ENCODE data around the gene CRADD. TPM values are rescaled to one million over a fixed set of nuclear protein-coding genes. Genes with fewer than 3 reads are reported as not detected.
"Not testable (repeated sequence)": the region's sequence is repeated elsewhere in the genome, so short reads cannot be mapped to it uniquely, and the experiment has no call there.

Gene CRADD
- total RNA-seq, 2 donors from 2014 or later, result 56.1 to 94.8 TPM

- peaks cover 0 to 23% of the 10 kb centered on the region in 2 donors for H3K4me1 ChIP-seq
Observed at GRCh38 chr12:93749515-93749914, 72.3 kb downstream of the CRADD start.

GRCh38 chr12:93750056-93750455 is 72.9 kb downstream of the CRADD start:
- H3K4me1 ChIP-seq, result peaks cover 0 to 23% of the 10 kb centered on the region in 2 donors
- TF ChIP-seq CTCF (IDR thresholded peaks at IDR 0.05), result no peak
- no peak for DNase-seq (ENCODE audit: low spot score)
- no peak overlapping the region for H3K27ac ChIP-seq
- H3K36me3 ChIP-seq, result no peaks in the 10 kb centered on the region
- H3K27me3 ChIP-seq, result no peaks in the 10 kb centered on the region
- H3K9me3 ChIP-seq, result no peaks in the 10 kb centered on the region
- H3K4me3 ChIP-seq, result no peak overlapping the region

More at GRCh38 chr12:93749515-93749914, 72.3 kb downstream of the CRADD start:
- no peak for TF ChIP-seq CTCF (IDR thresholded peaks at IDR 0.05)
- Histone ChIP-seq H3K36me3 (no peaks in the 10 kb centered on the region), H3K27ac (no peak overlapping the region), H3K9me3 (no peaks in the 10 kb centered on the region), H3K4me3 (no peak overlapping the region), H3K27me3 (no peaks in the 10 kb centered on the region)
- no peak for DNase-seq (ENCODE audit: low spot score)

- Histone ChIP-seq H3K4me3 (no peak overlapping the region), H3K36me3 (no peaks in the 10 kb centered on the region), H3K27ac (no peak overlapping the region), H3K27me3 (no peaks in the 10 kb centered on the region), H3K9me3 (no peaks in the 10 kb centered on the region), H3K4me1 (peaks cover 0 to 16% of the 10 kb centered on the region in 2 donors)
- DNase-seq (ENCODE audit: low spot score), result no peak
- TF ChIP-seq CTCF (IDR thresholded peaks at IDR 0.05), result no peak
Observed at GRCh38 chr12:93751864-93752610, 74.9 kb downstream of the CRADD start.

GRCh38 chr12:93753285-93753684 is 76.1 kb downstream of the CRADD start:
- no peaks in the 10 kb centered on the region for H3K27me3 ChIP-seq
- no peak for TF ChIP-seq CTCF (IDR thresholded peaks at IDR 0.05)
- no peak overlapping the region for H3K27ac ChIP-seq
- no peaks in the 10 kb centered on the region for H3K36me3 ChIP-seq
- no peaks in the 10 kb centered on the region for H3K9me3 ChIP-seq
- H3K4me1 ChIP-seq, result peaks cover 0 to 22% of the 10 kb centered on the region in 2 donors
- no peak for DNase-seq (ENCODE audit: low spot score)
- no peak overlapping the region for H3K4me3 ChIP-seq

- H3K4me3 ChIP-seq, result no peak overlapping the region
- H3K27ac ChIP-seq, result no peak overlapping the region
- DNase-seq (ENCODE audit: low spot score), result no peak
- no peaks in the 10 kb centered on the region for H3K36me3 ChIP-seq
- no peaks in the 10 kb centered on the region for H3K27me3 ChIP-seq
- TF ChIP-seq CTCF (IDR thresholded peaks at IDR 0.05), result no peak
- H3K9me3 ChIP-seq, result no peaks in the 10 kb centered on the region
- H3K4me1 ChIP-seq, result peaks cover 0 to 19% of the 10 kb centered on the region in 2 donors
Observed at GRCh38 chr12:93753838-93754429, 76.8 kb downstream of the CRADD start.

- H3K27me3 ChIP-seq; DNase-seq (ENCODE audit: low spot score); H3K27ac ChIP-seq; H3K36me3 ChIP-seq; H3K9me3 ChIP-seq; H3K4me3 ChIP-seq: not testable (repeated sequence)
- H3K4me1 ChIP-seq, result peaks cover 0 to 15% of the 10 kb centered on the region in 2 donors
Observed at GRCh38 chr12:93754859-93755258, 77.7 kb downstream of the CRADD start.
